Stimulated activated CD4-positive, alpha-beta T cell treated with anti-CD3 and anti-CD28 coated beads, Interleukin-15, amount 100 ng/mL, for 24 hours (primary cell): ENCODE data around the gene TAB2.
A peak's percentile ranks its signal among the peaks of the same experiment; 100 is the strongest.
"Not testable (repeated sequence)": the region's sequence is repeated elsewhere in the genome, so short reads cannot be mapped to it uniquely, and the experiment has no call there.

Experiments used
- DNase-seq: peaks from one replicate; pipeline ENCODE4 v3.0.0-alpha.2; 2020

Gene TAB2

DNA sequence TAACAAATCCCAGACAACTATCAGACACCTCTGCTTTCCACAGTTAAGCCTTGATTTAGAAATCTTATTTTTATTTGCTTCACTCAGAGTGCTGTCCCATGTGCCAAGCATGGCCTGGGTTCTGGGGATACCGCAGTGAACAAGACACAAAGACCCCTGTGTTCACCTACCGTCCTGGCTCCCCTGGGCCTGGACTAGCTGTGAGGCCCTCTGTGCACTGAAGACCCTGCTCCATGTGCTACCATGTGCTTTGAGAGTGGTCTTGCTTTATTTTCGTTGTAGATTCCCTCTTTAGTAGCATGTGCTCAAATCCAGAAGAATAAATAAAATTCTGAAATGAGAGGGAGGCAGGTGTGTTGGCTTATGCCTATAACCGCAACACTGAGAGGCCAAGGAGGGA lies 105.1 kb downstream of the TAB2 start:
- DNase-seq, result no peak

DNA sequence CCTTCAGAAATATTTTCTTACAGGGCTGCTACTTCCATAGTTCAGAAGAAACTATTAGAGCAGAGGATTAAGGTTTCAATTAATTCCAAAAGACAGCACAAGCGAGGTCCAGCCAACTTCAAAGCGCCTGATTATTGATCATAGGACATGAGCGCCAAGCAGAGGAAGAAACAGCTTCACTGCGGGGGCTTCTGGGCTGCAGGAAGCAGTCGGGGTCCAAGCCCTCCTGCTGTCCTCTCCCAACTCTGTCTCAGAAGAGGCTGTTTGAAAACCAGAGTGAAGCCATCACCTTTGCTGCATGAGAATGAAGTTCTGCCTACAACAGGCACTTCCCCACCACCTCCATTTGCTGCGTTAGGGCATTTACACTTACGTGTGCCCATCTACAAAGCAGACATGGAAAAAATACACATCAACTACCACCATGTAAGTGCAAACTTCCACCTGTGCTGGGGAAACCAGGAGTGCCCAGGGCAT lies 106.5 kb downstream of the TAB2 start:
- DNase-seq, result no peak

DNA sequence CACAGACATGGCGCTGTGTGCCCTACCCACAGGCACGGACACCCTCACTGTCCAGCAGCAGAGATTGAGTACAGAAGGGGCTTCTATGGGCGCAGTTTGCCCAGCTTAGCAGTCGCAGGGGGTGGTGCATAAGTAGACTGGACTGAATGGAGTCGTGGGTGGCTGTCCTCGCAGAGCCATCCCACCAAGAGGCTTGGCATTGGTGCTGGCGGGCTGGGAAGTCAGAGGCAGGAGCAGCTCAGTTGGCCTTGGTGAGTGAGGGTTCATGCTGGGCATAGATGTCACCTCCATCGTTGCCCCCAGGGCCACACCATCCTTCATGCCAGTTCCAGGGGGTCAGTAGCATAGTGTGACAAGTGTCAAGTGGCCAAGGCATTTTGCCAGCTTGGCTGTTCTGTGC lies 107.7 kb downstream of the TAB2 start:
- DNase-seq, result no peak

DNA sequence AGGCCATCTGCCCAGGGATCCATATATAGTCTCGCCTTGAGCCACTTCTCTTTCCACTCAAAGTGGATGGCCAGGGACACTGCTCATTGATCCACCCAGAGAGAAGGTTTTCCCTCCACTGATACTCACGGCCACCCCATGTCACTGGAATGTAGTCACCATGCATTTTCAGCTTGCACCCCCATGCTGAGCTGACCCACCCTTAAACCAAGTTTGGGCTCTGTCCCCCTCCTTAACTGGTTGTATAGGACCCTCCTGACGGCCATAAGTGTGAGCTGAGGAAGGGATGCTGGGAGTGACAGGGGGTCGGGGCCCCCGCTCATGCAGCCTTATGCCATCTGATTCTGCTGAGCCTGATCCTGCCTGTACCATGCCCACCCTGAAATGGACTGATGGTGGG lies 108.2 kb downstream of the TAB2 start:
- DNase-seq, result no peak

DNA sequence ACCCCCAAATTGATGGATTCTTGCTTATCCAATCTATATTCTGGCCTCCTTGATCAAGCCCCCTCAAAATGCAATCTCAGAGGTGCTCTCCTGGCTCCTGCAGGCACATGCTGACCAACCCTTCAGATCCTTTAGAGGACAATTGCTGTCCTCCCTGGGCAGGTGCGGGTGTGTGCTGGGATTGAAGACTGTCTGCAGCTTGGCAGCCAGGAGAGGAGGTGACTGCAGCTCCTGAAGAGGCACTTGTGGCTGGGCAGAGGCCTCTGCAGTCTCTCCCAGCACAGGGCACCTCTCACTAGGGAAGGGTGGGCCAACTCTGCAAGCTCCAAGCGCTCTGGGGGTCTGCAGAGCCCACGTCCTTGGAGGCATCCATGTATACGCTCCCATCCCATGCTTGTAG lies 111.1 kb downstream of the TAB2 start:
- DNase-seq, result no peak

DNA sequence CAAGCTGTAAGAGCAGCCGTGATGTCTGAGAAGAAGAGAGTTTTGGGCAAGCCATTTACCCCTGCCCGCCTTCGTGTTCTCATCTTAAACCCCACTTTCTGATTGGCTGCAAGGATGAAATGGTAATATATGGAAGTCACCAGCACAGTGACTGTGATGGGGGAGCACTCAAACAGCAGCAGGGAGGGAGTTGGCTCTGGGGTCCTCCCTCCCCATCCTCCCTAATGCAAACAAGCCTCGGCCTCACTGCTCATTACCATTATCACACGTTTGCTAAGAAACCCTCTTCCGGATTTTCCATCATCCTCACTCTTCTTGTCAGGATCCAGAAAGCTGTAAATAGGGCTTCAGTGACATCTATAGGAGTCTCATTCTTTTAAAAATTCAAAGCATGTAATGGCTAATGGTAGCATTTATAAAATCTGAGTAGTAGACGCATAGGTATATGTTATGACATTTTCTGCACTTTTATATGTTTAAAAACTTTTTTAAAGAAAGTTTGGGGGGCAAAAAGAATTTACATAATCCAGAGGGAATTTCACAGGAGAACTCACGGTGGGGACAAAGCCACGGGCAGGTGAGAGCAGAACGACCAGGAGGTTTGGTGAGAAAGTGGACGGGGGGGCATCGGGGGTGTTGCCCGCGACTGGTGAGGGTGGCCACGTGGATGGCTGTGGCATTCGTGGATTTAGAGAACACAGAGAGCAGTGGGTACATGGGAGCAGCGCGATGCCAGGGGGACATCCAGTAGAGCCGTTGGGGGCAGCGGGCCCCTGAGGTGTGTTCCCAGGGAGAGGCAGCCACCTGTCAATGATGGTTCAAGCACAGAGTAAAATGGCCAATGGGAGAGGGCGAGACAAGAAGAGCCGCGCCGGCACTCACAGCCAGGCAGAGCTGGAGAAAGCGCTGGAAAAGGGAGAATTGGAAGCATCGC lies 112.2 kb downstream of the TAB2 start:
- no peak for DNase-seq

DNA sequence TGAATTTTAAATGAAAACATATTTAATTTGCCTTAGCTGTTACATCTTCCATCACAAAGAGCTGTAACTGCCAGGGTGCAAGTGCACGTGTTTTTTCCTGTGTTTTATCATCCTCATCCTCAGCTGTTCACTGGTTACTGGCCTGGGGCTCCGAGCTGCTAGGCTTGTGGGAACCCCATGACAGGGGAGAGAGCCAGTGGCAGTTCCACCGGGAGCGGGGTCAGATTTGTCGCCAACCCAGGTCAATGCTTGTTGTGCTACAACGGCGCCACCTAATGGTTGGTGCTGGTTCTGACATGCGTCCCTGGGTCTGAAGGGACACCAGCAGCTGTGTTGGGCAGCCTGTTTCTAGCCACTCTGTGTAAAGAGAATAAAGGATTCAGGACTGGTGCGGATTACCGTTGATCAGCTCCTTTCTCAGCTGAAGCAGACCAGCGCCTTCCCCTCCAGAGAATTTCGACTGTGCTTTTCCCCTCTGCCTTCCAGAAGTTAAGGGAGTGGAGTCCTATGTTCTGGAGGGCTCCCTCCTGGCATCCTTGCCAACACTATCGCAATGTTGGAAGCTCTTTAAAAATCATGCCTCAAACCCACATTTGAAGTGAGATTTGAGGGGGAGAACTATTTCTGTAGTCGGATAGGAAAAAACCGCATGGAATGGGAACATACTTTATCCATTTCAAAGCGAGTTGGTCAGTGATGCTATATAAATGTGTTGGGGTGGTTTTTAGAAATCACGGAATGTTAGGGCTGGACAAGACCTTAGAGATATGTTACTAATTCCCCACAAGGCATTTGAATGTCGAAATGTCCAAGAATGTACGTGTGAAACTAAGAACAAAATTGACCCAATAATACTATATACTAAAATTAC lies 114.6 kb downstream of the TAB2 start:
- DNase-seq, result peak; percentile 94

DNA sequence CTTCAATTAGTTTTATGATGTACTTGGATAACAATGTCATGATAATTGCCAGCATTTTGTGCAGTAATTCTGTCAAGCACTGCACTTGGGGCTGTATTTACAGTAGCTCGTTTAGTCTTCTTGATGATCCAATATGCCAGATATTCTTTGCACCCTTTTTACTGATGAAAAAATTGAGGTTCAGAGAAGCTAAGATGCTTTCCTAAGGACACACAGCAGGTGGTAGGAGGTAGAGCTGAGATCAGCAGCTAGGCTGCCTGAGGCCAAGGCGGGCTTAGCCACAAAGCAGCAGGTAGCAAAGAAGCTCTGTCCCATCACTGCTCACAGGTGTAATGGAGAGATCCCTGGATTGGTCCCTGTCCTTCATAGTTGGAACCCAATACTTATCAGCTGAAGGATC lies 115.9 kb downstream of the TAB2 start:
- no peak for DNase-seq

DNA sequence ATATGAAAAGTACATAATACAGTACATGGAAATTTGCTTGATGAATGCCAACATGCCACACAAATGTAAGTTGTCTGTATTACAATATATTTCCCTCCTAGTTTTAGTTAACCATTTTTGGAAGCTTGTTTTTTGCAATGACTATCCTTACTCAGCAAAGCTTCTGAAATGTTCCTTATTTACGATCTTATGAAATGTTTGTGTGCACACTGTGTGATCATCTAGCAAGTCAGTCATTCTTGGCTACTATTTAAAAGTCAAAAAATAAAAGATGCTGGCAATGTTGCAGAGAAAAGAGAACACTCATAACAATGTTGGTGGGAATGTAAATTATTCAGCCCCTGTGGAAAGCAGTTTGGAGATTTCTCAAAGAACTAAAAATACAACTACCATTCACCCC lies 116.4 kb downstream of the TAB2 start:
- no peak for DNase-seq

DNA sequence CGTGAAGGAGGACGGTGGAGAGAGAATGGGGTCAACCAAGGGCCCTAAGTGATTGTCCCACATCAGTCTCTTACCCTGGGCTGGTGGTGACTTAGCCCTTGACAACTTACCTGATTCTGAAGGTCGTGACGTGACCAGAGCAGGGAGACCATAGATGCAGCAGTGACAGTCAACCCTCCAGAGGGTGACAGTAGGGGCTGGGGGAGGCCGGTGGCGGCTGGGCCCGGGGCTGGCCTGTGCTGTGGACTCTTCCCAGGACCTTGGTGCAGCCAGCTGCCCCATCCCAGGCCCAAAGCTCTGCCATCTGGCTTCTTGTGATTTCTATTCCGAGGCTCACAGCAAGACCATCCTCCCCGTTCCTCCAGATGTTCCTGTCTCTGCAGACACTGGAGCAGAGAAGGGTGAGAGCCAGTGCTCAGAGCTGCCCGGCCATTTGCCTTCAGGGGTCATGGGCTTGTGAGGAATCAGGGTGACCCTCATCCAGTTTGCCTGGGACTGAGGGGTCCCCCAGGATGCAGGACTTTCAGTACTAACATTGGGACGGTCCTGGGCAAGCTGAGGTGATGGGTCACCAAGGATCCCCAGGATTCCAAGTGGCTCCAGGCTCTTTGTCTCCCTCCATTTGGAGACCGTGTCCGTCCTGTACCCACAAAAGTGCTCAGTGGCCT lies 118.5 kb downstream of the TAB2 start:
- DNase-seq, result no peak

DNA sequence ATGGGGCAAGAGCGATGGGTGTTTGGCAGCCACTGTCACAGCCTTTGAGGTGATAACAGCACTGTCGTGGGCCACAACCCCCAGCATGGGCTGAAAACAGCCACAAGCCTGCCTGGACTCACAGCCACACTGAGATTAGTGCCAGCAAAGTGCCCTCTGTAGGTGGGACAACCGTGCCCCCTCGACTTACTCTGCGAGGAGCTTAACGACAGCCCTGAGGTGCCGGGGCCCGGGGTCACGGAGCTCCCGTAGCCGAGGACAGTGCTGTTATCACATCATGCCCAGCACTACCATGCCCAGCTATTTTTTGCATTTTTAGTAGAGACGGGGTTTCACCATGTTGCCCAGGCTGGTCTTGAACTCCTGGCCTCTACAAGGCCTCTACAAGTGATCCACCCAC lies 119.1 kb downstream of the TAB2 start:
- DNase-seq, result no peak

DNA sequence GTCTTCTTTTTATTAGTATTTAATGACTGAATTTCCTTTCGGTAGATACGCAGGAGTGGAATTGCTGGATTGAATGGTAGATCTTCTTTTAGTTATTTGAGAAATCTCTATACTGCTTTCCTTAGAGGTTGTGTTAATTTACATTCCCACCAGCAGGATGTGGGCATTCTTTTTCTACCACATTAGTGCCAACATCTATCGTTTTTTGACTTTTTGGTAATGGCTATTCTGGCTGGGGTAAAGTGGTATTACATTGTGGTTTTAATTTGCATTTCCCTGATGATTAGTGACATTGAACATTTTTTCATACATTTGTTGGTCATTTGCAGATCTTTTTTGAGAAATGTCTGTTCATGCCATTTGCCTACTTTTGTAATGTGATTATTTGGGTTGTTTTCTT lies 119.7 kb downstream of the TAB2 start:
- no peak for DNase-seq

DNA sequence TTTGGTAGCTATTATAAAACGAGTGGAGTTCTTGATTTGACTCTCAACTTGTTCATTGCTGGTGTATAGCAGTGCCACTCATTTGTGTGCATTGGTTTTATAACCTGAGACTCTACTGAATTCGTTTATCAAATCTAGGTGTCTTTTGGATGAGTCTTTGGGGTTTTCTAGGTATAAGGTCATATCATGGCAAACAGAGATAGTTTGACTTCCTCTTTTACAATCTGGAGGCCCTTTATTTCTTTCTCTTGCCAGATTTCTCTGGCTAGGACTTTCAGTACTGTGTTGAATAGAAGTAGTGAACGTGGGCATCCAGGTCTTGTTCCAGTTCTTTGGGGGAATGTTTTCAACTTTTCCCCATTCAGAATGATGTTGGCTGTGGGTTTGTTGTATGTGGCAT lies 121.3 kb downstream of the TAB2 start:
- DNase-seq, result no peak

DNA sequence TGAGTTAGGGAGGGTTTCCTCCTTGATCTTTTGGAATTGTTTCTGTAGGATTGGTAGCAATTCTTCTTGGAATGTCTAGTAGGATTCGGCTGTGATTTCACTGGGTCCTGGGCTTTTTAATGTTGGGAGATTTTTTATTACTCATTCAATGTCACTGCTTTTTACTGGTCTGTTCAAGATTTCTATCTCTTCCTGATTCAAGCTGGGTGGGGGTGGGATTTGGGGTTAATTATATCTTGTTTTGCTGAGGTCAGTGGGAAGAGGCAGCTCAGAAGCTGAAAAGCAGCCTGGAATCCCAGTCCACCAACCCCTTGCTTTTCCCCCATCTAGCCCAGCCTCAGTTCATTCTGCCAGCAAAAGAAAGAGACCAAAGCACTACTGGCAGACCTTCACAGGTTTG lies 122.1 kb downstream of the TAB2 start:
- DNase-seq, result no peak

DNA sequence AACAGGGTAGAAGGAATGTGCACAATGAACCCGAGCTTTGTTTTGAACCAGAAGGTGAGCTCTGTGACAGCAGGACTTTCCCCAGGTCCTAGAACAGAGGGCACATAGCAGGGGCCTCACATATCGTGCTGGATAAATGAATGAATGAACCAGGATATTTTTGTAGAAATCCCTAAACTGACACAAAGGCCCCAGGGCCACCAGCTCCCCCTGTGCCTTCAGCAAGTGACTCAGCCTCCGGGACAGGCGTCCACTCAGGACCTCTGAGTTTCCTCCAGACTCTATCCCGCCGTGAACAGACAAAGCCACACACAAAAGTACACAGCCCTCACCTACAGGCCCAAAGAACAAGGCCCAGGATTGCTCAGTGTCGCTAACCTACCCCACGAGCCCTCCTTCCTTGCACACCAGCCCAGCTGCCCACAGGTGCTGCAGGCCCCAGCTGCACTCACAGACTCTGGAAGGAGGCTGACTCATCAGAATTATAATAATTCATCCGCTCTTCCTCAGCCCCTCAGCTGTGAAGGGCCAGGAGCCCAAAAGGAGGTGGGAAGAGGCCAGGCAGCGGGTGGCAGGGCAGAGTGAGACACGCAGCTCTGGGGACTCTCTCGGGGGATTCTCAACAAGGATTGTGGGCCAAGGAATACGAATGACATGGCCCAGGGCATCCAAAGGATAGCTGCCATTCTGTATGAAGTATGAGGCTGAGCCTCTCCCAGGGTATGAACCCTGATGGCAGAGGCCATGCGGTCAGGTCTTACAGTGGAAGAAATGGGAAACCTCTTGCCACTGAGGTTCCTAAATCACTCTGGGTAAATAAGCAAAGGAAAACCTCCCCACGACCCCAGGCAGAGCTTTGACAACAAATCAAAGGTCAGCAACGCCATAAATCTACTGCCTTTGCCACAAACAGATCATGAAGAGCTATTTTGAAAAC lies 123.5 kb downstream of the TAB2 start:
- no peak for DNase-seq

DNA sequence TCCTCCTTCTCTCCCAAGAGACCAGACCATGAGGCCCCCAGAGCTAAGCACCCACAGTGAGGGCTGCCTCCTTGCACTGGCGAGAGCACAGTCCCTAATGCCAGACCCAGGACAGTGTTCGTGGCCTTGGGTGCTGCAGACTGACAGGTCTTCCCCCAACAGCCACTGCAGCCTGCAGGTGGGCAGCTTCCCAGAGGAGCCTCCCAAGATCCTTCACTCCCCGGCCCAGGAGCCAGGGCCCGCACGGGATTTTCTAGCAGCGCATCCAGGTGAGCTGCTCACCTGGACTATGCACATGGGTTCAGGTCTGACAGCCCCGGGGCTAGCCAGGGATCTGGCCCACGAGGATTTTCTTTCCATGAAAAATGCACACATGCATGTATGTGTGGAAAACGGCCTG lies 124.2 kb downstream of the TAB2 start:
- no peak for DNase-seq

DNA sequence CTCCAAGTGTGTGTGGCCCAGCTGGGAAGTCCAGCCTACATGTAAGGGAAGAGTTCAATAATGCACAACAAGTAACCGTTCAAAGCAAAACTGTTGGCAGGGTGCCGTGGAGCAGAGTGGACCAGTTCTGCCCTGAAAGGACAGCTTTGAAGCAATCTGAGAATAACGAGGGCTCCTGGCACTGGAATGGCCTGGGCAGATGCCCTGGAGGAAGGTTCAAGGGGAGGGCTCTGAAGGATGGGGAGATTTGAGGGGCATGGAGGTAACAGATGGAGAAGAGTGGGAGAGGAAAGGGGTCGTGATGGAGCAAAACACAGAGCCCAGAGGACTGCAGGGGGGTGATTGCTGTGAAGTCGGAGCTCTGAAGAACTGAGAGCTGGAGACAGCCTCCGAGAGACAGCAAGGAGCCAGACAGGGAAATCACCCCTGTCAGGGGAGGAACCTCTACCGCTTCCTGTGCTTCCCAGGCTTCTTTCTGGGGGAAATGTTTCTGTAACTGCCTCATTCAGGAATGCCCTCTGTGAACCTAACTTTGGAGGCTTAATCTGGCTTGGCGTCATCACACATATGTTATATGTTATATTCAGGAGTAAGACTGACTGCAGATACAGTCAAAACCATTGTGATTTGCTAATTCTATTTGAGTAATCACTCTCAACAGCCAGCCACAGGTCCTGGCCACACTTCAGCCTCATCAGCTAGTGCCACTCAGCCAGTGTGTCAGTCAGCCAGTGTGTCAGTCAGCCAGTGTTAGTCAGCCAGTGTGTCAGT lies 126.1 kb downstream of the TAB2 start:
- DNase-seq, result no peak

DNA sequence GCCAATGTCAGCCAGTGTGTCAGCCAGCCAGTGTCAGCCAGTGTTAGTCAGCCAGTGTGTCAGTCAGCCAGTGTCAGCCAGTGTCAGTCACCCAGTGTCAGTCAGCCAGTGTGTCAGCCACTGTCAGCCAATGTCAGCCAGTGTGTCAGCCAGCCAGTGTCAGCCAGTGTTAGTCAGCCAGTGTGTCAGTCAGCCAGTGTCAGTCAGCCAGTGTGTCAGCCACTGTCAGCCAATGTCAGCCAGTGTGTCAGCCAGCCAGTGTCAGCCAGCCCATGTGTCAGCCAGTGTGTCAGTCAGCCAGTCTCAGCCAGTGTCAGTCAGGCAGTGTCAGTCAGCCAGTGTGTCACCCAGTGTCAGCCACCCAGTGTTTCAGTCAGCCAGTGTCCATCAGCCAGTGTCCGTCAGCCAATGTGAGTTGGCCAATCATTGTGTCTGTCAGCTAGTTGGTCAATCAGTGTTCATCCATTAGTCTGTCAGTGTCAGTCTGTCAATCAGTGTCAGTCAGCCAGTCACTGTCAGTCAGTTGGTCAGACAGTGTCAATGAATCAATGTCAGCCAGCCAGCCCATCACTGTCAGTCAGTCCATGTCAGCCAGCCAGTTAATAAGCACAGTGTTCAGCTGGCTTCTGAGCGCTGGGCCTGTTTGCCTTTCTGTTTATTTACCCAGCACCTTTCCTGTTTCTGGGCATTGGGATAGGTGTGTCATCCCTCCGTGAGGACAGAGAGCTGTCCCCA lies 127.0 kb downstream of the TAB2 start:
- DNase-seq, result not testable (repeated sequence)

DNA sequence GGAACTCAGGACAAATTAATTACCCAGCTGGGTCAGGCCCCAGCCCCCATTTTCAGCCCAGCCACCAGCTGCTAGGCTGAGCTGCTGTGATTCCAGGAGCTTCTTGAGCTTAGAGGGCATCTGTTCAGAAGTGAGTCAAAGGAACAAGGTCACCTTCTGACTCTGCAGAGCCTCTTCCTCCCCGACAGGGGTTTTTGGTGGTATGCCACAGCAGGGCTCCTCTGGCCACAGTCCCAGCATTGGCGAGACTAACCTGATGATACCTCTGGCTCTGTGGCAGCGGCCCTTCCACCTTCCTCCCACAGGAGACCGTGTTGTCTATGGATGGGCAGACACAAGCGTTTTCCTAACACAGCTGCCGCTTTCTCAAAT lies 127.6 kb downstream of the TAB2 start:
- no peak for DNase-seq

DNA sequence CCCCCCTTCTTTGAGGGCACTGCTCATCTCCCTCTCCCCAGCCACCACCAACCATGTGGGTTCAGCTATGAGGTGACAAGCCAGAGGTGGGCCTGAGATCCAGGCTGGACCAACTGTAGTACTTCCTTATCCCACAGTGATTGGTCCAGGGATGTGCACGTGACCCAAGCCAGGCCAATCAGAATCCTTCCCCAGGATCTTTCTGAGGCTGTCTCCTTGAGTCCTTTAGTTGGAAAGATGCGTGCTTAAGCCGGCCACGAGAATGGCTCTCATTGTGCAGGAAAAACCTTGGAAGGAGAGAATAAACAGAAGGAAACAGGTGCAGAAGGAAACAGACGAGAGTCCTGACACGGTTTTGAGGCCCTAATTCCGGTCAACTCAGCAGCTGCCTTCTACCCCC lies 128.1 kb downstream of the TAB2 start:
- DNase-seq, result no peak
